GM06990 (cell line): ENCODE data around the gene PCDH1.

Experiments
- DNase-seq: peaks from one replicate; pipeline ENCODE4 v3.0.0-alpha.2; 2011; ENCODE audit not compliant: insufficient read length; ENCODE audit errors: extremely low read depth
- H3K27me3 ChIP-seq: replicated peaks from 2 replicates; pipeline ENCODE4 v1.6.0; 2011; ENCODE audit warnings: low read length; ENCODE audit not compliant: control insufficient read depth, insufficient read depth
- H3K36me3 ChIP-seq: 2 replicates; pipeline ENCODE4 v1.5.1; 2011; ENCODE audit warnings: low read length; ENCODE audit not compliant: control insufficient read depth, insufficient read depth
- H3K4me3 ChIP-seq: replicated peaks from 2 replicates; pipeline ENCODE4 v1.5.1; 2011; ENCODE audit warnings: low read depth, mild to moderate bottlenecking, control low read depth, low read length
- TF ChIP-seq, protein P1 (sequence below): IDR thresholded peaks from 2 replicates; pipeline ENCODE4 v1.5.1; 2011; ENCODE audit warnings: low read length, control low read depth, mild to moderate bottlenecking, inconsistent platforms; ENCODE audit not compliant: insufficient read depth, poor library complexity, severe bottlenecking

PCDH1 gene

DNA sequence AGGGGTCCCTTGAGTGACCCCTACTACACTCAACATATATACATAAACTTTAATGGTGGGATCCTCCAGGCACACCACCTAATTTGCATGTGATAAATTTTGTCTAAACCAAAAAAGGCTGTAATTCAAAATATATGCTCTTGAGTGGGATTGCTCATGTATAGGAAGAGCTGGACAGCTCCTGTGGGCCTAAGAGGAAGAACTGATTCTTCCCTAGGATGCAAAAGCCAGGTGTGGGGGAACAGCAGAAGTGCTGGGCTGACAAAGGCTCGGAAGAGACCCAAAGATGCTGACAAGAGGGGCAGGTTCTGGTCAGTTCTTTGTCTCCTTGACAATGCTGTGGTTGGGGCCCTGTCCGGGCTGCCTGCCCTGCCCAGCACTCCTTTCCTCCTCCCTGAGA, 43.9 kb downstream of the PCDH1 start:
- no peak overlapping the region for H3K4me3 ChIP-seq
- no peak for DNase-seq
- TF ChIP-seq, protein P1, sequence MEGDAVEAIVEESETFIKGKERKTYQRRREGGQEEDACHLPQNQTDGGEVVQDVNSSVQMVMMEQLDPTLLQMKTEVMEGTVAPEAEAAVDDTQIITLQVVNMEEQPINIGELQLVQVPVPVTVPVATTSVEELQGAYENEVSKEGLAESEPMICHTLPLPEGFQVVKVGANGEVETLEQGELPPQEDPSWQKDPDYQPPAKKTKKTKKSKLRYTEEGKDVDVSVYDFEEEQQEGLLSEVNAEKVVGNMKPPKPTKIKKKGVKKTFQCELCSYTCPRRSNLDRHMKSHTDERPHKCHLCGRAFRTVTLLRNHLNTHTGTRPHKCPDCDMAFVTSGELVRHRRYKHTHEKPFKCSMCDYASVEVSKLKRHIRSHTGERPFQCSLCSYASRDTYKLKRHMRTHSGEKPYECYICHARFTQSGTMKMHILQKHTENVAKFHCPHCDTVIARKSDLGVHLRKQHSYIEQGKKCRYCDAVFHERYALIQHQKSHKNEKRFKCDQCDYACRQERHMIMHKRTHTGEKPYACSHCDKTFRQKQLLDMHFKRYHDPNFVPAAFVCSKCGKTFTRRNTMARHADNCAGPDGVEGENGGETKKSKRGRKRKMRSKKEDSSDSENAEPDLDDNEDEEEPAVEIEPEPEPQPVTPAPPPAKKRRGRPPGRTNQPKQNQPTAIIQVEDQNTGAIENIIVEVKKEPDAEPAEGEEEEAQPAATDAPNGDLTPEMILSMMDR = no peak
- peaks cover 3% of the 10 kb centered on the region; the same call in 1 of the 2 replicates for H3K27me3 ChIP-seq
- H3K36me3 ChIP-seq = no peaks in the 10 kb centered on the region

DNA sequence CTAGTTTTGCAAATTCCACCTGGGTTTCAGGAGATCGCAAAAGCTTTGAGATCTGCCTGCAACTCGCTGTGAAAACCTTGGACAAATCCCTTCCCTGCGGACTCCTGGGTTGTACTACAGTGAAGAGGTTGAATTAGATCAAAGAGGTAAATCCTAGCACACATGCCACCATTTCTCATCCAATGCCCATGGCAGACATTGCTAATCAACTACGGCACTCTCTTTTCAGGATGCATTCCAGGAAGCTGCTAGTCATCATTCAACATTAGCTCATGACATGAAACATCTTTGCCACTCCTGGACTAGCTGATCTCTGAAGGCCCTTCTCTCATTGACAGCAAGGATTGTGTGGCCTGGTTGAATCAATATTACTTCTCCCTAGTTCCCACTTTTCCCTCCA, 46.1 kb downstream of the PCDH1 start:
- no peak for DNase-seq
- Histone ChIP-seq H3K4me3 (no peak overlapping the region), H3K27me3 (peaks cover 4% of the 10 kb centered on the region; the same call in 1 of the 2 replicates), H3K36me3 (no peaks in the 10 kb centered on the region)
- TF ChIP-seq, protein P1 = no peak

DNA sequence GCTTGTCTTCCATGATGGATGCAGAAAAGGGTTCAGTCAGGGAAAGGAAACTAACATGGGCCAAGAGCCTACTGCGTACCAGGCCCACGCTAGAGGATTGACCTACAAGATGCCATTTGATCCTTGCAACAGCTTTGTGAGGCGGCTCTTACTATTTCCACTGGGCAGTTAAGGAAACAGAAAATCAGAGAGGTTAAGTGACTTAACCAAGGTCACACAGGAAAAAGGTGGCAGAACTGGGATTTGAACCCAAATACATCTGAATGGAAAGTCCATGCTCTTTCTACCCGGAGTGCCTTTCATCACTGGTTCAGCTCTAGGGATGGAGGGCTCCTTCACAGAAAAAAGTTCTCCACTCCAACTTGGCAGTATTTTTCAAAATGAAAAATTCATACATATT, 50.0 kb downstream of the PCDH1 start:
- Histone ChIP-seq H3K36me3 (no peaks in the 10 kb centered on the region), H3K27me3 (peaks cover 1% of the 10 kb centered on the region; the same call in 1 of the 2 replicates), H3K4me3 (no peak overlapping the region)
- TF ChIP-seq, protein P1 = no peak
- no peak for DNase-seq

DNA sequence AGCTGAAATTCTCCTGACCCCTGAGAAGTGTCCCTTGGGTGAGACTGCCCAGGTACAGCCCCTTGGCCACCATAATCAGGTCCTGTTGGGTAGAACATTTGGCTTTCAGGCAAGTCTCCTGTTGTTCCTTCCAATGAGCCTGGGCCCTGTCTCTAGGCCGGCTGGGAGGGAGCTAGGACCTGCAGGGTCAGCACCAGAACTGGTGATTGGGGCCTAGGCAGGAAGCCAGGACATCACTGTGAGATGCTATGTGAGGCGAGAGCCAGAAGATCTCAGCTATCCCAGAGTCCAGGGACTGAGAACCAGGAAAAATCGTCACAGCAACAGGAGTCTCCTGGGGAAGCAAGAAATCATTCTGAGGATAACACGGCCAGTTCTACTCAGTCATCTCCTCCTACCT, 51.5 kb downstream of the PCDH1 start:
- TF ChIP-seq, protein P1 = no peak
- H3K36me3 ChIP-seq = no peaks in the 10 kb centered on the region
- no peak overlapping the region for H3K4me3 ChIP-seq
- DNase-seq = no peak
- peaks cover 1% of the 10 kb centered on the region; the same call in 1 of the 2 replicates for H3K27me3 ChIP-seq

DNA sequence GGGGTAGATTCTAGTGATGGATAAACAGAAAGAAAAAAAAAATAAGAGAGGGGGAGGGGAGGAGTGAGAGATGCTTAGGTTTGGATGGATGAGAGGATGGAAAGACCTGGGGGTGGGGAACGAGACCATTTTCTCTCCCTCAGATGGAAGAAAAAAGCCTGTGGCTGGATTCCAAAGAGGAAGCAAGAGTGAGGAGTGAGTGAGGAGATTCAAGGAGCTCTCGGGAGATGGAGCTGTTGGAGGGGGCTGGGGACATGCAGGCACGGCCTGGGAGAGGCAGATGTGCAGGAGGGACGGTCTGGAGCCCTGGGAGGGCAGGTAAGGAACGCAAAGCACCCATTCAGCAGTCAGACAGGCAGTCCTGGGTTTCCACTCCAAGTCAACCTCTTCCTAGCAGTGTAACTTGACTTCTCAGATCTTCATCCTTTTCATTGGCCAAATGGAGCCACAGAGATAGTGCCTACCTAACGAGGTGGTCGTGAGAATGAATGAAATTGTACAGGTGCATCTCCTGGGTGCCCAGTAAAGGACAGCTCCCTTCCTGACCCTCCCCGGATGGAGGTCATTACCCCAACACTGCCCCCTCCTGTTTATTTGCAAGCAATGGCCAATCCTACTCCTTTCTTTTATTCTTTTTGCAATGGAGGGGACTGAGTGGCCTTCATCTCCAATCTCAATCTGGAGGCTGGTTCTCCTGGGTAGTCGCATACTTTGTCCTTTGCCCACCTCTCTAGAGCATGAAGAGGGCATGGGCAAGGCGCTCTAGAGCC, 52.2 kb downstream of the PCDH1 start:
- Histone ChIP-seq H3K36me3 (no peaks in the 10 kb centered on the region), H3K27me3 (peaks cover 1% of the 10 kb centered on the region; the same call in 1 of the 2 replicates), H3K4me3 (no peak overlapping the region)
- TF ChIP-seq, protein P1 = peak; percentile 42
- no peak for DNase-seq
